NCI-H1694 (cell line): ENCODE results near the gene MCEMP1.

Source experiments
- DNase-seq: peaks from one replicate; lab custom pipeline; 2025; lab: John Stamatoyannopoulos, UW

MCEMP1 gene

GRCh38 chr19:7698583-7698982 is 21.7 kb downstream of the MCEMP1 start:
- no peak for DNase-seq

GRCh38 chr19:7699003-7699402 is 22.1 kb downstream of the MCEMP1 start:
- no peak for DNase-seq

GRCh38 chr19:7699417-7700401 is 22.8 kb downstream of the MCEMP1 start:
- DNase-seq: no peak

GRCh38 chr19:7701049-7701653 is 24.3 kb downstream of the MCEMP1 start:
- DNase-seq: no peak

- no peak for DNase-seq
These were observed 25.0 kb downstream of the MCEMP1 start, which contains the start of gene FCER2 for GRCh38 chr19:7701654-7702457. Gene FCER2 (minus strand): TSS chr19:7702131. CDS start chr19:7699760, 2,371 bp downstream.

GRCh38 chr19:7703332-7703731 is 26.4 kb downstream of the MCEMP1 start:
- no peak for DNase-seq

- DNase-seq: no peak
These were observed 27.6 kb downstream of the MCEMP1 start for GRCh38 chr19:7704280-7705060.

- no peak for DNase-seq
These were observed 28.7 kb downstream of the MCEMP1 start for GRCh38 chr19:7705387-7706187.

- no peak for DNase-seq
These were observed 29.5 kb downstream of the MCEMP1 start for GRCh38 chr19:7706188-7706954.

GRCh38 chr19:7706955-7707456 is 30.1 kb downstream of the MCEMP1 start:
- DNase-seq: no peak

- DNase-seq: no peak
These were observed 33.1 kb downstream of the MCEMP1 start for GRCh38 chr19:7709932-7710460.

GRCh38 chr19:7710616-7711015 is 33.7 kb downstream of the MCEMP1 start:
- no peak for DNase-seq

GRCh38 chr19:7715671-7716070 is 38.8 kb downstream of the MCEMP1 start:
- no peak for DNase-seq

GRCh38 chr19:7716762-7717161 is 39.9 kb downstream of the MCEMP1 start:
- DNase-seq: no peak

- DNase-seq: no peak
These were observed 41.8 kb downstream of the MCEMP1 start for GRCh38 chr19:7718668-7719067.

- no peak for DNase-seq
These were observed 43.5 kb downstream of the MCEMP1 start for GRCh38 chr19:7720351-7720750.

GRCh38 chr19:7722231-7722651 is 45.4 kb downstream of the MCEMP1 start:
- DNase-seq: no peak

GRCh38 chr19:7725791-7726190 is 48.9 kb downstream of the MCEMP1 start:
- no peak for DNase-seq

- no peak for DNase-seq
These were observed 52.3 kb downstream of the MCEMP1 start for GRCh38 chr19:7729211-7729610.
